Pulmonary artery endothelial cell (primary cell): ENCODE results near the gene TCFL5. TPM values are rescaled to one million over a fixed set of nuclear protein-coding genes. Genes with fewer than 3 reads are reported as not detected.
A peak's percentile ranks its signal among the peaks of the same experiment; 100 is the strongest.

ENCODE experiments used
- DNase-seq: peaks from one replicate; pipeline ENCODE4 v3.0.0-alpha.2; 2011; ENCODE audit warnings: low read depth, low spot score
- total RNA-seq: library from RNA; depleted of rRNA; stranded (reverse); fragments of >200 nt; gene quantifications from 2 replicates; pipeline ENCODE4 v1.2.3, GENCODE V29; 2014

TCFL5 gene
- 10.6 and 15.6 TPM in 2 replicates for total RNA-seq

DNA sequence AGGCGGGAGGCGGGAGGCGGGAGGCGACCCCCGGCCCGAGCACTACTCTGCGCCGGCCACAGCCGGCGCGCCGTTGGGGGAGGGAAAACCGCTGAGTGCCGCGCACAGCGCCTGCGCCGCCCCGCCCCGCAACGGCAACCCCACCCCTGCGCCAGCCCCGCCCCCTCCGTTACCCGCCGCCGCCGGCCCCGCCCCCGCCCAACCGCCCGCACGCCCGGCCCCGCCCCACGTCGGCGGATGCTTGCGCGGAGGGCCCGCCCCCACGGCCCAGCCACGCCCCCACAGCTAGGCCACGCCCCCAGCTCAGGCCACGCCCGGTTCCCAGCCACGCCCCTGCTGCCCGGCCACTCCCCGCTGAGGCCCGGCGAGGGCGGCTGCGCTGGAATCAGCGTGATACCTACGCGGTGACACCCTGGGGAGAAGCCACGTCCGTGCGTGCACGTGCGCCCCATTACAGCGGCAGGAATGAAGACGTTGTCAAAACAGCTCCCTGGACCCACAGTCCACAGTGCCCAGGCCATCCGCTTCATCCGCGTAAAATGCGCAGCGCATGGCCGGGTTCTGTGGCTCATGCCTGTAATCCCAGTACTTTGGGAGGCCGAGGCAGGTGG, at the start of gene TCFL5:
TCFL5 (minus strand) TSS at position 97 of the 611 bp plus-strand sequence. CDS start 152 bp downstream, outside the sequence.
- peak; percentile 35 for DNase-seq

GRCh38 chr20:62910777-62911497, 49.3 kb upstream of the TCFL5 start:
- no peak for DNase-seq

DNA sequence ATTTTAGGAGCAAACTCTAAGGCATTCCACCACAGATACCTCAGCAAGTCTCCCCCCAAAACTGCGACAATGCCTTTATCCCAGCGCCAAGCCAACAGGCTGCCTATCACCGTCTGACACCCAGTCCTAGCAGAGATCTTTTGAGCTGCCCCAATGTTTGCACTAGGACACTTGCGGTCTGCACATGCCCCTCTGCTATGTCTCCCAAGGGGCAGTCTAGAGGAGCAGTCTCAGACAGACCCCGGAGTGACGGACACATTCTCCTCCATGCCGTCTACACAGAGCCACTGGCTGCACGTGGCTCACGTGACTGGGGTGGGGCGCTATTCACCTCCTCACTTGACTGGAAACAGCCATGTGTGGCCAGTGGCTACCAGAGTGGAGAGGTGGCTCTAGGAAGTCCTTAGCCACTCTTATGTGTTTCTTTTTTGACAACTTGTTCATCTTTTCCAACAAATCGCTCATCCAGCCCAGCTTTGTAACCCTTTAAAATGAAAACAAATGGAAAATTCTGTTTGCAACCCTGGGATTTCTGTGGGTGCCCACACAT, 48.7 kb upstream of the TCFL5 start:
- no peak for DNase-seq

GRCh38 chr20:62908971-62909791, 47.6 kb upstream of the TCFL5 start:
- DNase-seq: no peak

DNA sequence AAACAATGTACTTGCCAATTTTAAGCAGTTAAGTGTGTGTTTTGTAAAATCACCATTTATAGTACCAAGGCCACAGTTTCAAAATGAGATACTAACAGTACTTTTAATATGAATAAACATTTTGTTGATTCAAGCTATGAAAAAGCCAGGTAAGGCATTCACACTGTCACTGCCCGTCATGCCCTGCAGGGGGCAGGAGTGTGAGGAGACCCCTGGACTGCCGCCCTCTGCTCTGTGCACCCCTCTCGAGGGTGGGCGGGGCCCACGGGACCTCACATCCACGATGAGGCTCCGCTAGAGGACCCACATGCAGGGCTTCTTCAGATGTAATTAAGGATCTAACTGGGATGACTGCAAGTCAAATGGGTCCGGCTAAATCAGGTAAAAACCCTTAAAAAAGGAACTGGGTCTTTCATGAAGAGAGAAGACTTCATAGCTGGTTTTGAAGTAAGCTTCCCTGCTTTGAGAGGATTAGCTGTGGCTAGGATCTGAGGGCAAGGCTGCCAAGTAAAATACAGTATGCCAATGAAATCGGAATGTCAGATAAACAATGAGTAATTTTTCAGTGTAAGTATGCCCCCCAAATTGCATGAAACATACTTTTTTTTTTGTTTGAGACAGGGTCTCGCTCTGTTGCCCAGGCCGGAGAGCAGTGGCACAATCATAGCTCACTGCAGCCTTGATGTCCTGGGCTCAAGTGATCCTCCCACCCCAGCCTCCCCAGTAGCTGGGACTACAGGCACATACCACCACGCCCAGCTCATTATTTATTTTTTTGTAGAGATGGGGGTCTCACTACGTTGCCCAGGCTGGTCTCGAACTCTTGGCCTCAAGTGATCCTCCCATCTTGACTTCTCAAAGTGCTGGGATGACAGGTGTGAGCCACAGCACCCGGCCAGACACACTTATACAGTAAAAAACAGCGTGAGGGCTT, 46.0 kb upstream of the TCFL5 start:
- DNase-seq: no peak

DNA sequence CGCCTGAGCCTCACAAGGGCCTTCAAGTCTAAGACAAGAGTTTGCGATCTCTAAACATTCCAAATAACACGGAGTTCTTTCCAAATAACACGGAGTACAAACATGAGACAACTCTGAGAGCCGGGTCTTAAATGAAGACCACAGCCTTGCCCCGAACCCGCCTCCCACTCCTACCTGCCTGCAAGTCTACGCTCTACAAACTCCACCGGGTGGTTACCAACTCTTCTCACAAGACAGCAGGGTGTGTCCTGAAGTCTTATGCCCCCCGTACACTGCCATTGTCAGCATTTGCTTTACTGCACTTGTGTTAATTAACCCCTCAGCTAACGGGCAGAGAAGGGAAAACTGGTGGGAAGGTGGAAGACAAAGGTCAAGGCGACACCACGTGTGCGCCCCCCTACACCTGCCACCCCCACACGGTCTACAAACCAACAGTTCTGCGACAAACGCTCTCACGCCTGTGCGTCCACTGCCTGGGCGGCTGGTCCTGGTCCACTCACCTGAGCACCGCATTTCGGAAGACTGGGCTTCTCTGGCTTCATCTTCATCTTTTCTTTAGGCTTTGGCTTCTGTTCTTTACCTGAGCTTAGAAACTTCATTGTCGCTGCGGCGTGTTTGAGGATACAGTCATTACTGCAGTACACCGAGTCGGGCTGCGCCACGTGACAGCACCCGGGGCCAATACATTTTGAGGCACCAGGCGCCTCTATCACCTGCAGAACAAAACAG, 45.2 kb upstream of the TCFL5 start:
- no peak for DNase-seq

DNA sequence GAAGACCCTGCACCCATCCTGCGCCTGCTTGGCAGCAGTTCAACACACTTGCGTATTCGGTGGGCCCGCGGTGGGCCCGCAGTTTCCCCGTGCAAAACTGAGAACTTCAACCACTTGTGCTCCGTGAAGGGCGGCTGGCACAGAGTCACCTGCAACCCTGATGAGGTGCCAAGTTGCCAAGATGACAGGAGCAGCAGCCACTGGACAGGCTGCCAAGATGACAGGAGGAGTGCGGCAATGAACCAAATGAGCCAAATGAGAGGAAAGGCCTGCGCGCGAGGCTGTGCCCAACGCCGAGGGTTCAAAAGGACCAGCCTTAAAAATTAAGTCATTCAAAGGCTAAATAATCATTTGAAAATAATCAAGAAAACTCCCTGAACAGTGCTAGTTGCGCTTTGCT, 44.6 kb upstream of the TCFL5 start:
- no peak for DNase-seq

GRCh38 chr20:62905536-62906117, 44.0 kb upstream of the TCFL5 start:
- DNase-seq: no peak

- no peak for DNase-seq
These were observed 41.4 kb upstream of the TCFL5 start for GRCh38 chr20:62902926-62903615.

DNA sequence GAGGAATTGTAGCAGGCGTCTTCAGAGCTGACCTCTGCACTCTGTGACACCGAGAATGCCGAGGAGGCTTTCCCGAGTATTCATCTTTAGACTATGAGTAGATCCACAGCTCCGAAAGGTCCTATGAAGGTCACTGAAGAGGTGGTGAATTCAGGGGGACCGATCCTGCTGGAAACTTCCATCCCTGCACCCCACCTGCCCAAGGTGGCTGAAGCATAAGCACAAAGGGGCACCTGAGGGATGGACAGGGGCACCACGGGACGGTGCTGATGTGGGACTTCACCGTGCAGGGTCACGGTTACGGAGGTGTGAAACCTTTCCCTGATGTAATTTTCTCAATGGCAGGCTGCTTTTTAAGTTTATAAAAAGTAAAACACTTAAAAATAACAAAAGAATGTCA, 40.3 kb upstream of the TCFL5 start:
- DNase-seq: no peak

- DNase-seq: no peak
These were observed 39.3 kb upstream of the TCFL5 start for GRCh38 chr20:62900692-62901584.

DNA sequence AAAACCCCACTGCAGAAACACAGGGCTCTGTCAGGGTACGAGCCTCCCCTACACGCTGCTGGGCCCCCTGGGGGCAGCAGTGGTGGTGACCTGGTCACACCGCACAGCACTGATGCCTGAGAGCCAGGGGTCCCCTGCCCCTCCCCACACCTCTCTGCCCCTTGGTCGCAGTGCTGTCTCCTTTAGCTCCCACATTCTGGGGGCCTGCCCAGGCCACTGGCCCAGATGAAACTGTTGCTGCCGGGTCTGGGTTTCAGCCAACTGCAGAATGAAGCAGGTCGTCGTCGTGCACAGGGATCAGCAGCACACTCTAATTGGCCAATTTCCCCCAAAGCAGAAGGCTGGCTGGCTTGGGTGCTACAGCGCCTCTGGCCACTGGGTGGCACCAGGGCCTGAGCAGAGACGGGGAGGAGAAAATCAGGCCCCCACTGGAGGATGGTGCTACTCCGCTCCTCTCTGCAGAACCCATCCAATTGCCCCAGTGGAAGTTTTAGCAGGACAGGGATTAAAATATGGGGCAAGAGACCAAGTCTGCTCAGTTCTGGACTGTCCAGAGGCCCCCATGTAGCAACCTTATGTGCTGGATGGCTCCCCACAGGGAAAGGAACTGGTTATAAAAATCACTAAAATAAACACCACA, 38.5 kb upstream of the TCFL5 start:
- peak; percentile 15 for DNase-seq

DNA sequence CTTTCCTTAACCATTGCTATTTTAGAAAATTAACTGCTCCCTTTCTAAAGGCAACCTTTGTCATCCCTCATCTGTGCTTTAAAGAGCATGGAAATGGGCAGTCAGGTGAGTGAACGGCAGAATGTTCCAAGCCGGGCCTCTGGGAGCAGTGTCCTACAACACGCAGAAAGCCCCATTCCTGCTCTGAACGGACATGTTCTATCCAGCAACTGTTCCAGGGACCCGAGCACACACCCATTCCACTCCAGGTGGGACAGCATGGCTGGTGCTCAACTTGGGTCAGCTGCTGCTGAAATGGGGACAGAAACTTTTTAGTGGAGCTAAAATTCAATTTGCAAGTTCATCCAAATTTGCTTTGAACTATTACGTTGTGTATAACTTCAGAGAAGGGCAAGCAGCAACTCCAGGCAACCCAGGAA, 38.0 kb upstream of the TCFL5 start:
- DNase-seq: no peak

DNA sequence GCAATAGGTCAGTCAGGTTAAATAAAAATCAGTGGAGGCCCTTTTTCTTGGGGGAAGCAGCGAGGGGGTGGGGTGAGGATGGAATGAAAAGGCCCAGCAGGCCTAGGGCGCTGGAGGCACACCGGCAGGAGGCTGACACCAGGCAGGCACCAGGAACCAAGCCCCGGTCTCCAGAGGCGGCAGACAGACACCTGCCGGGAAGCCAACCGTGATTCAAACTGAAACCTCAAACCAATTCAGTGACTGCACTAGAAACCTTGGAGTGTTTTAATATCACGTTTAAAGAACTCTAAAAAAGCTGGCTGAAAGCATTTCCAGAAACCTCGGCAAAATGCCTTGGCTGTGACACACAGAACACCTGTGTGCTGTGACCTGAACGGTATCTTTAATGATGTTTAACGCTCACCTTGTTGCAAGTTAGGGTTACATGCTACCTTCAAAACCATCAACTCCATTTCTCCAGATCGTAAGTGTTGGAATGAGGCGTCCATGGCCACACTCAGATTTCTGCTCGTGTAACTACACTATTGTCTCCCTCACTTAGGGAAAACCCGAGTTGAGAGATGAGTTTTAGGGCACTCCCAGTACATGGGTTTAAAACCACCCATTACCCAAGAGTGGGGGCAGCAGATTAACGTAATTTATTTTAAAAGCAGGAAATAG, 37.5 kb upstream of the TCFL5 start:
- DNase-seq: no peak

GRCh38 chr20:62898093-62898964, 36.7 kb upstream of the TCFL5 start:
- DNase-seq: no peak

GRCh38 chr20:62897666-62898065, 36.0 kb upstream of the TCFL5 start:
- DNase-seq: no peak
